Activated CD8-positive, alpha-beta memory T cell treated with anti-CD3 and anti-CD28 coated beads for 36 hours (primary cell): ENCODE data around the gene CCDC178. TPM values are rescaled to one million over a fixed set of nuclear protein-coding genes. Genes with fewer than 3 reads are reported as not detected.
"Not testable (repeated sequence)": the region's sequence is repeated elsewhere in the genome, so short reads cannot be mapped to it uniquely, and the experiment has no call there.

ENCODE experiments used
- CTCF ChIA-PET: fragments of 350-600 bp; sonication (Branson Sonifier 250); formaldehyde crosslinking; loops from one replicate; lab custom pipeline; 2021; ENCODE audit warnings: antibody characterized with exemption; lab: Charles Lee
- POLR2A ChIA-PET: fragments of 350-600 bp; sonication (Branson Sonifier 250); formaldehyde crosslinking; loops from one replicate; lab custom pipeline; 2021; ENCODE audit warnings: antibody characterized with exemption; lab: Charles Lee
- total RNA-seq, 2 experiments: library from RNA; stranded (reverse); gene quantifications; one replicate each; pipeline ENCODE4 v1.2.3, GENCODE V29; 2021

CCDC178 gene, protein sequence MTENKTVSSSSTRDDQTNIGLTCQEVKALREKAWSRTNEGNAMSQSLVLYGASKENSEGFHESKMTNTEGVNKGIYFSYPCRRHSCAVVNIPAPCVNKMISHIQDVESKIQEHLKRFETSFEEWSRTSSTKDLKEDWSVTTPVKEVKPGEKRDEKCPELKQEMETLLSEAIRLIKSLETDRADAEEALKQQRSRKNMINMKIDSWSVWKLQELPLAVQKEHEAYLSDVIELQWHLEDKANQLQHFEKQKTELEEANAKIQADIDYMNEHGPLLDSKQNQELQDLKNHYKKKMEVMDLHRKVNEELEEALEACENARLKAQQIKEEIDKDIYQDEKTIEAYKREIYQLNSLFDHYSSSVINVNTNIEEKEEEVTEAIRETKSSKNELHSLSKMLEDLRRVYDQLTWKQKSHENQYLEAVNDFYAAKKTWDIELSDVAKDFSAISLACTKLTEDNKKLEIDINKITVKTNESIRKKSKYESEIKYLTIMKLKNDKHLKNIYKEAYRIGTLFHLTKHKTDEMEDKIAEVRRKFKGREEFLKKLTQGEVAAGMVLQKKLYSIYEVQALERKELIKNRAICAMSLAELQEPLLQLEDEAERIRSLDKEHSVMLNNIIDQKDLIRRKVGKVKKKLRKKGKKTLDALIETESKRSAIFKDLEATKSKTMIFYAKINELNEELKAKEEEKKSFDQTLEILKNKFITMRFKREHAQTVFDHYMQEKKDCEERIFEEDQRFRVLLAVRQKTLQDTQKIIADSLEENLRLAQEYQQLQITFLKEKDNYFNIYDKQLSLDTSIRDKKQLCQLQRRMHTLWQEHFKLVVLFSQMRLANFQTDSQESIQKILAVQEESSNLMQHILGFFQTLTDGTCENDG
- total RNA-seq: not detected

DNA sequence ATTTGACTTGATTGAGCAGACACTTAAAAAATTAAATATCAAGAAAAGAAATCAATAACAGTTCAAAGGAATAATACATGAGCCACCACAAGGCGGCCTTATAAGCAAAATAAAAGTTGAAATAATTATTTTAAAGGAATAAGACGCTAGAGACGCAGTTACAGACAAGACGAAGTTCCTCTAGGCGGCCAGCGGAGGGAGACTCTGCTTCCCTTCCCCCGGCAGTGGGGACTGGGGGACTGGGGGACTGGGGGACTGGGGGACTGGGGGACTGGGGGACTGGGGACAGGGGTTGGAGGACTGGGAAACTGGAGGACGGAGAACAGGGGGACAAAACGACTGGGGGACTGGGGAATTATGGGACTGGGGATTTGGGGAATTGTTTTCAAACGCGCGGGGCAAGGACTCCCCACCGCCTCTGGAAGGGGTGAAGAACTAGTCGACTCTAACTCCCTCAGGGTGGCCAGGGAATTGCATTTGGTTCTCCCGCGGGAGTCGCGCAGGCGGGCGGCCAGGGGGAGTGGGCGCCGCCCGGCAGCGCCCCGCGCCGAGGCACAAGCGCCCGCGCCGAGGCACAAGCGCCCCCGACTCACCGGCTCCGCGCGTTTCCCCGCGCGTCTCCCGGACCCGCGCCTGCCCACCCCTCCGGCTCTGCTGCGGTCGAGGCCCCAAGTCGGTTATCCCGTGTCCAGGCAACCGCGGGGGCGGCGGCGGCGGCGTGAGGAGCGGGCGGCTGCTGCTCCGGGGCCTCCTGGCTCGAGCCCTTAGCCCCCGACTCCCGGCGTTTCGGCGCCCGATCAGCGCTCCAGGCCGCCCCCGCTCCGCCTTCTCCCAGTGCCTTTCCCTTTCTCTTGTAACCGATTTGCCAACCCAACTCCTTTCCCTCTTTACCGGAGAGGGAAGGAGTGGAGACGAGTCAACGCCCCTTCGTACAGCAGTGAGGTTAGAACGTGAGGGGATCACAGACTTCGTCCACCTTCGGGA, at the start of gene CCDC178:
Gene CCDC178, minus strand, starts transcription at position 662 of the 984 bp plus-strand sequence. CDS start 28,633 bp downstream, outside the sequence.
- CTCF ChIA-PET: no interaction called here
- POLR2A ChIA-PET: no interaction called here

DNA sequence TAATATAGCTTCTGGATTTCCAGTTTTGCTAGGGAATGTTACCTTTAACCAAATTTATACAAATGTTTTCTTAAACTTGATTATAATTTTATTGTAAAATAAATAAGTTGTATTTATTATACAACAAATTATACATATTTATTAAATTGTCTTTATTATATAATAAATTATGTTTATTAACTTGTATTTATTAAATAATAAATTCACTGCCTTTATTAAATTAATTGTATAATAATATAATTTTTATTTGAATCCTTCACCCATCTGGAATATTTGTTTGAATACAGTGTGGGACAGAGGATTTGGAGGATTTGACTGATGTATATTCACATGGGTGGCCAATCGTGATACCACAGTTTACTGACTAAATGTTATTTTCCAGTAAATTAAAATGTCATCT, 43.4 kb upstream of the CCDC178 start:
- POLR2A ChIA-PET: no interaction called here

DNA sequence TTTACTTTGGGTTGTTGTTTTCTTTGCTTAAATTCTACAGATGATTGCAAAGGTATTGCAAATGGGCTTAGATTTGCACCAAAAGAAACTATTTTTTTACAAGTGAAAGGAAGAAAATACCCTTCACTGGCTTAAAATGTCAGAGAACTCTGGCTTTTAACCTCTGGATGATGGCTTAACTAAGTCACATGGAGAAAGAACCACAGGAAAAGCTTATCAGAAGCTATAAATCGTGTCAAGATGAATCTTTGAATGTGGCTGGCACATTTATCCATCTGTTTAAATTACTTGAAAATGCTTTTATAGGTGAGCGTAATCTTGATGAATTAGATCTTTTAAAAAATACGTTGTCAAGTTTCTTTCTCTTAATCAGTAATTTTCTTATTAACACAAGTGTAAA, 32.0 kb upstream of the CCDC178 start:
- CTCF ChIA-PET: no interaction called here

More for the DNA sequence above, 43.4 kb upstream of the CCDC178 start:
- CTCF ChIA-PET: no interaction called here

DNA sequence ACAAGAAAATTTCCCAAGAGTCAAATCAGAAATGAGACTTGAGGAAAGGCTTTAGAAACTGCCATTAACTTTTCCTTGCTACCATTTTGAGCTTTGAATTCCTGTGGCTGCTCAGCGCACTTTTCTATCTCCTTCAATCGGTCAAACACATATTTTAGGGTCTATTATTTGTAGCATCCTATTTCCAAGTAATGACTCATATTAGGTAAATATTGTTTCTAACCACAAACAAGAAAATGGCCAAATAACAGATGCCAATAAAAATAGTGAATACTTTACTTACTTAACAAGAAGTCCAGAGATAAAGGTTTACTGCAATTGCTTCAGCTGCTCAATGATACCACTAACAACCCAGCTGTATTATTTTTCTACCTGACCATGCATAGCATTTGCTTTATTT, 29.7 kb upstream of the CCDC178 start:
- ChIA-PET CTCF (no interaction called here), POLR2A (no interaction called here)

More for the DNA sequence above, 32.0 kb upstream of the CCDC178 start:
- POLR2A ChIA-PET: no interaction called here

DNA sequence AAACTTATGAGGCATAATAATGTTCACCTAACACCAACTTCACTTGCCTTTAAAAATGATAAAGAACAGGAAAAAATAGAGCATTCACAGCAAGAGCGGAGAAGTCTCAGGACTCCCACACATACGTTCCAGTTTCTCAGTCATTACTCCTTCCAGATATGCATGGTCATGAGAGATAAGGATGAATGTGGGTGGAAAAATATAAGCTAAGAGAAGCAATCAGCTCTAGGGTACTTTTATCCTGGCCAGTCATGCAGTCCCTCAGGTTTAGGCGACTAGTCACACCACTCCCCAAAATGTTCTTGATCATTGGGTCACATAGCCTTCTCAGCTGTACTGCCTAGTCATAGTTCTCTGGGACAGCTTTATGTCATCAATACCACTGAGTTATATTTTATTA, 29.2 kb upstream of the CCDC178 start:
- CTCF ChIA-PET: no interaction called here
- POLR2A ChIA-PET: no interaction called here

DNA sequence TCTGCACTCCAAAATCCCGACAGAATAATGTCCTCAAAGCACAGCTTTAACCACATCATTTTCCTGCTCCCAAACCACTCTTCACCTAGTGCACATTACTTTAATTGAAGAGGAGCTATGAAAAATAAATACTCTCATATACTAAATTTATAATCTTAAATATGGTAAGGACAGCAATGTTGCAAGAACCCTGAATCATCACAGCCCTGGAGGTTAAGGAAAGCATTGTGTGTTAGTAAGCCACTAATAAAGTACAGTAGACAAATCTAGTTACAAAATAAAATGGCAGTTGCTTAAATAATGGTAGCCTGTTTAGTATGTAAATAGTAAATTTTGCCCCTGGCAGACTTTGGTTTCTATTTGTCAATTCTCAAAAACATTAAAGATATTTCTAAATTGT, 27.0 kb upstream of the CCDC178 start:
- ChIA-PET POLR2A (no interaction called here), CTCF (no interaction called here)

DNA sequence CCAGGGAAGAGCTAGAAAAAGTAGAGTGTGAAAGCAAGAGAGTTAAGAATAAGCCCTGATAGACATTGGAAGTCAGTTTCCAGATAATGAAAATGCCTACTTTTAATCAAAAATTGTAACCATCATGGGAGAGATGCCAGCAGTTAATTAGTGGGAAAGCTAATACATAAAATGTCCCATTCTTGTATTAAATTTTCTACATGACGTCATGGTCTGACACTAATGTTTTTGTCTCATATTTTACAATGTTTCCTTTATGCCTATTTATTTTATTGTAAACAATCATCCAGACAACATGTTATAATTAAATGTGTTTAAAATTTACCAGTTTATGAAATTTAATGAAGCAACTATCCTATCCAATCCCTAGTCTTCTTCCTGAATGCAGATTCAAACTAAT, 26.3 kb upstream of the CCDC178 start:
- ChIA-PET CTCF (no interaction called here), POLR2A (no interaction called here)

DNA sequence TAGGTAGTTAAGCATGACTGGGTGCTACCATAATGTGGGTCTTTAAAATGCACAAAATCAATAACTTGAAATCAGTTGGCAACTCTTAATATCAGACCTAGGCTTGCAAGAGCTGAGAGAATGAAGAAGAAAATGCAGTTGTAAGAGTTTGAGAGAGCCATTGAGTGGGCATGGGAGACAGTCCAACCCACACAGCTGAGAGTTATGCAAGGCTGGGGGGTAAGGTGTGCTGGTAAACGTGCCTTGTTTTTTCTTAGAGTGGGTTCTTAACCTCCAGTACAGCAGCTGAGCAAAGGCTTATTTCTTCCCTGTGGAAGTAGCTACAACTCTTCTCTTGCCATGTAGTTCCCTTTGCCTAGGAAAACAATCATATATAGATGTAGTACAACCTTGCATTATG, 20.2 kb upstream of the CCDC178 start:
- CTCF ChIA-PET: no interaction called here
- POLR2A ChIA-PET: no interaction called here

DNA sequence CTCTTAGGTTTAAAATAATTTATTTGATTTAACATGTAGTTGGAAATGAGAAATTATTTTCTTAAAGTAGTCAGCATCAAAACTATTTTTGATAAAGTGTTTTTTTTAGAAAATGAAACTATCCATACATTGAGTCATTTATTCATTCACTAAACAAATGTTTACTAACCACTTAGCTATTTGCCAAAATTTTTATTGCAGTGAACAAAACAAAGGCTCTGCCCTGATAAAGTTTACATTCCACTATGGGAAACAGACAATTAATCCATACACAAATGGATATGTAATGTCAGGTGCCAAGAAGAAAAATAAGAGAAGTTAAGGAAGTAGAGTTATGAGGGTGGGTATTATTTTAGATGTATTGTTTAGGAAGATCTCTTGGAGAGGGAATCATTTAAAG, 19.1 kb upstream of the CCDC178 start:
- POLR2A ChIA-PET: no interaction called here
- CTCF ChIA-PET: no interaction called here

DNA sequence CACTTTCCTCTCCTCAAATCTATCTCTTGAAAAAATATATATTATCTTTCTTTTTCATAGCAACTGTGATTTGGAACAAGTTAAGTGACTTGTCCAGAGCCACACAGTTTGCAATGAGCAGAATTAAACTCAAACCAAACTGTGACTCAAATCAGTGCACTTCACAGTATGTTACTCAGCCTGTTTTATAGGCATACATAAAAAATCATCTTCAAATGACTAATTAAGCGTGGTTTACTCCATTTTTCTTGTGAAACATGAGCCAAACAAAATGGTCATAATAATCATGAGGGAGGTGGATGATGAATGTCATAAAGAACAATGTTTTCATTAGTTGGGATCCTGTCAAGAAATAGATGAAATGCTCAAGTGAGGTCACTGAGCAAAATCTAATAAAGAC, 6.1 kb upstream of the CCDC178 start:
- POLR2A ChIA-PET: no interaction called here

DNA sequence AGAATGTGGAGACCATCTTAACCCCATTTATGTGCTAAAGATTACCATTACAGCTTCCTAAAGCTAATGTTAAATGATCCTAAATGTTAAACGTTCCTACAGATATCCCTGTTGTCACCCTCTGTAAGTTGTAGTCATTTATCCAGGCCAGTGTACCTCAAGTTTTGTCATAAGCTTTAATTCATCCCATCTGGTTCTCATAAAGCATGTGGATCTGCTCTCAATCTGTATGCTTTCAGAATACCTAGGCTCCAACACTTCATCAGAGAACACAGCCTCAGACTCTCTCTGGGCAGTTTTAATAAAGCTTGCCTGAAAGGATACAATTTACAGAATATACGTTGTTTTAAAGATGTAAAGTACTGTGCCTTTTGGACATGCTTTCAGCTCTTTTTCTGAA, 4.2 kb upstream of the CCDC178 start:
- CTCF ChIA-PET: no interaction called here
- POLR2A ChIA-PET: no interaction called here

More for the DNA sequence above, 6.1 kb upstream of the CCDC178 start:
- CTCF ChIA-PET: no interaction called here

DNA sequence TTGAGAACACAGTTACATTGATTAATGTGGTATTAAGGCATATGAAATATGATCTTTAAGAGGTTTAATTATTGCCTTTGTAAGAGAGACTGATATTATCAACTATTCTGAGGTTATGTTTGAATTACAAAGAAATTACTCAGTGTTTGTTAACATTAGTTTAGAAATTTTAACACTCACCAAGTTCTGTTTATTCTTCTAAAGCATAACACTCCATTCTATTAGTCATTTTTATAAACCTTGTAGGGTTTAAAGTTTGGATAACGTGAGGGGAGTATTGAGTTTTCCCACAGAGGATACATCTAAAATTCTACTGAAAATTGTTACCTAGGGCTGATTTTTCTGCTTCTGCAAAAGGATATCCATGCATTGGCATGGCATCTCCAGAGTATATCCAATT, 7.7 kb downstream of the CCDC178 start:
- ChIA-PET CTCF (no interaction called here), POLR2A (no interaction called here)

DNA sequence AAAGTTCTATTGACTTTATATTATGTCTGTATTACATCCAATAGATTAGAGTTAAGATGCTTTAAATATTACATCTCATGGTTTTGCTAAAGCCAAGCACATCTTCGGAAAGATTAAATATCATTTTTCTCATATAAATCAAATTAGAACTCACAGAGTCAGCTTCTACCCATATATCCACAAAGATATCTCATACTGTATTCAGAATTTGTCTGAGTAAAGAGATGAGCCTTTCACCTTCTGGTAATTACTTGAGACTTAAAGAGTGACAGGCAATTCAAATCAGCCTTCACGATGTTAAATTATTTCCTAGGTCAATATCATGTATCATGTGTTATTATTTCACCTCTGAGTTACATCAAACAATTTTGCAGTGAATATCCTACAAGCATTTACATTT, 13.0 kb downstream of the CCDC178 start:
- POLR2A ChIA-PET: no interaction called here
- CTCF ChIA-PET: no interaction called here

DNA sequence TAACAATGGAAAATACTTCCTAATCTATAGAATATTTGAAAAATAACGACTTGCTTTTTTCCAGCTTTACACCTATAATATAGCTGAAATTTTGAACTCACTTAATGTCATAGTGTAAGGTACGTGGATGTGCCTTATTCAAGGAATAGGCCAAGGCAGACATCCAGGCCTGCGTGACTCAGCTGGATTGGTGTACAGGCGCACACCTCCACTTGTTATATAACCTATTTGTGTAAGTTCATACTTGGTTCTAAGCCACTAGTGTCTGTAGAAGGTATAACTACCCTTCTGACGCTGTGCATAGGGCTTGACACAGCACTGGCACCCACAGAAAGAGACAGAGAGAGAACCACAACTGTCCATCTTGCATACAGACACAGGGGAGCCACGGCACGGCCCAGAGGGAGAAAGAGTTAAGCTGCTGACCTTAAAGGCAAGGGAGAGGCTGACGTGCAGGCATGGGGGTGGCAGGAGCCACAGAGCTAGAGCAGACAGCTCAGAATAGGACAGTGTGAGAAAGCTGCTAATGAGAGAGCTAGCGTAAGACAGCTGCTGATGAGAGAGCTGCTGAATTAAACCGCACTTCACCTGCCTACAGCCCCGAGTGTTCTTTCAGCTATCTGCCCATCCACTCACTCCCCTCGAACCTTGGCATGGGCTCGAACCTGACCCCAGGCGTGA, 16.1 kb downstream of the CCDC178 start:
- ChIA-PET POLR2A (no interaction called here), CTCF (no interaction called here)

DNA sequence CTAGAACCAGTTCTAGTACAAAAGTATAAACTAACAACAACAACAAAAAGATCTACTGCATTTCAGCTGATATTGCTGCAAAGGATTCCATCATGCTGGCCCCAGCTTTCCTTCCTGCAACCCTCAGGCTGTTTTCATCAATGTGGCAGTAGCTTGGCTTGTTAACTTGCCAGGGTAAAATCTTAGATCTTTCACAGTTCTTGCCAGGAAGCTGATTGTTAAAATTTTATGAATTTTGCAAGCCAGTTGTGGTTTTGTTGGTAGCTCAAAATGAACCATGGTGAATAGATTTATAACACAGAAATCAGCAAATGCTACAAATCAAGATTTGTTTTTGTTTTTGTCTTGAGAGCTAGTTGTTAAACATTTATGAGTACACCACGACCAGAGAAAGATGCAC, 19.3 kb downstream of the CCDC178 start:
- ChIA-PET CTCF (no interaction called here), POLR2A (no interaction called here)

DNA sequence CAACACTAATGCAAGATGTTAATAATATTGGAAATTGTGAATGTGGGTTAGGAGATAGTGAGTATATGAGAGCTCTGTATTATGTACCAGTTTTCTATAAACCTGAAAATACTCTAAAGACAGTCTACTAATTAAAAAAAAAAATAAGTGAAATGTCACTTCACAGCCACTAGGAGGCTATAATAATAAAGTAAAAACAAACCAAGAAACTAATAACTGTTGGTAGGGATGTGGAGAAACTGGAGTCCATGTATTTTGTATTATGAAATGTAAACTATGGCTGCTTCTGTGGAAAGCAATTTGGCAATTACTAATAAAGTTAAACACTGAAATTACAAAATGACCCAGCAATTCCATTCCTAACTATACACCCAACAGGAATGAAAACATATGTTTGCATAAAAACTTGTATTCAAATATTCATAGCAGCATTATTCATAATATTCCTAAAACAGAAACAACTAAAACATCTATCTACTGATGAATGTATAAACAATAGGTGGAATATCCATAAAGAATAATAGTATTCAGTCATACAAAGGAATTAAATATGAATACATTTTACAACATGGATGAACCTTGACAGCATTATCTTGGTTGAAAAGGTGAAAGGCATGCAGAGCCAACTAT, 36.2 kb downstream of the CCDC178 start:
- ChIA-PET CTCF (no interaction called here), POLR2A (no interaction called here)

DNA sequence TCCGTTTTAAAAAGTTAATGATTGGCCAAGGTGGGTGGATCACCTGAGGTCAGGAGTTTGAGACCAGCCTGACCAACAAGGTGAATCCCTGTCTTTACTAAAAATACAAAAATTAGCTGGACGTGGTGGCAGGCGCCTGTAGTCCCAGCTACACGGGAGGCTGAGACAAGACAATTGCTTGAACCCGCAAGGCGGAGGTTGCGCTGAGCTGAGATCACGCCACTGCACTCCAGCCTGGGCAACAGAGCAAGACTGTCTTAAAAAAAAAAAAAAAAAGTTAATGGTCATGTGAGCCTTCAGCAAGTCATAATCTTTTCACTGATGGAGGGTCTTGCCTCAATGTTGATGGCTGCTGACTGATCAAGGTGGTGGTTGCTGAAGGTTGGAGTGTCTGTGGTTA, 41.6 kb downstream of the CCDC178 start:
- POLR2A ChIA-PET: not testable (repeated sequence)

DNA sequence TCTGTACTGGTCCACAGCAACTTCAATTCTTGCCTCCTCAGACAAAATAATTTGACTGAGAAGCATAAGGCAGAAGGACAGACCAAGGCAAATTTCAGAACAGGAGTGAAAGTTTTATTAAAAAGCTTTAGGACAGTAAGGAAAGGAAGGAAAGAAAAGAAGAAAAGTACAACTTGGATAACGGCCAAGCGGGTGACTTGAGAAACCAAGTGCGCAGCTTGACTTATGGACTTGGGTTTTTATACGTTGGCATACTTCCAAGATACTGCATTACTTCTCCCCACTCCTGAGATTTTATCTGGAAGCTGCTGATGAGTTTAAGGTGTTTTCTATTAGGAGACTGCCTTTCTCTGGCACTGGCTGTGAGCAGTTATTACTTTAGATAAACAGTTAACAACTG, 64.7 kb downstream of the CCDC178 start:
- ChIA-PET POLR2A (no interaction called here), CTCF (no interaction called here)

More for the DNA sequence above, 41.6 kb downstream of the CCDC178 start:
- CTCF ChIA-PET: not testable (repeated sequence)

DNA sequence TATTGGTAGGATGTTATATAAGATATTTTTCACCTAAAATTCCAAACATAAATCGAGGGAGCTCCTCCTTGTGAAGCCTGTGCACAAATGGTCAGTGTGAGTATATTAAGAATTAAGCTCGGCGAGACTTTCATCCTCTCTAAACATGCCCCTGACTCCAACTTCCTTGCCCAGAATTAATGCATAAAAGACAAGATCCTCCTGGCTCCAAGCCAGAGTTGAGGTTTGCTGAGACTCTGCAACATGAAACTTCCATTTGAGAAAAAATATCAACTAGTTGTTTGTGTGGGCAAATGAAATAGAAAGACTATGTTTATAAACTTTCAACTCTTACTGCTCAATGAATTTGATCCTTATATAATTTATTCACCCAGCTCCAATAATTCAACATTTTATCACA, 68.1 kb downstream of the CCDC178 start:
- ChIA-PET POLR2A (no interaction called here), CTCF (no interaction called here)
